Loucy (cell line): Measurements from ENCODE around the gene STH.

Experiments
- H2AFZ ChIP-seq: fragments of 200-600 bp; sonication (generic); 2 replicates; pipeline ENCODE4 v1.6.0; 2016; ENCODE audit warnings: antibody characterized with exemption, mild to moderate bottlenecking, low read length, moderate library complexity
- H3F3A ChIP-seq: fragments of 200-600 bp; 2 replicates; pipeline ENCODE4 v1.6.0; 2016; ENCODE audit warnings: antibody characterized with exemption, low read depth, mild to moderate bottlenecking
- H3K27me3 ChIP-seq: fragments of 200-600 bp; sonication (generic); 2 replicates; pipeline ENCODE4 v1.6.1; 2014; ENCODE audit warnings: low read length, mild to moderate bottlenecking; ENCODE audit not compliant: insufficient read depth, poor library complexity, severe bottlenecking
- H3K36me3 ChIP-seq: fragments of 200-600 bp; sonication (generic); 2 replicates; pipeline ENCODE4 v1.6.1; 2016; ENCODE audit warnings: low read length; ENCODE audit not compliant: insufficient read depth
- H3K4me1 ChIP-seq: fragments of 200-600 bp; sonication (generic); 2 replicates; pipeline ENCODE4 v1.5.1; 2014; ENCODE audit warnings: low read length, mild to moderate bottlenecking; ENCODE audit not compliant: insufficient read depth, poor library complexity, severe bottlenecking
- H3K4me2 ChIP-seq: fragments of 200-600 bp; sonication (generic); 2 replicates; pipeline ENCODE4 v1.6.0; 2014; ENCODE audit warnings: antibody characterized with exemption, low read length, low read depth, mild to moderate bottlenecking; ENCODE audit not compliant: poor library complexity, severe bottlenecking
- H3K4me3 ChIP-seq: fragments of 200-600 bp; sonication (generic); 2 replicates; pipeline ENCODE4 v1.5.1; 2014; ENCODE audit warnings: low read length, mild to moderate bottlenecking, mixed read lengths; ENCODE audit not compliant: poor library complexity, severe bottlenecking
- H3K79me2 ChIP-seq: fragments of 200-600 bp; sonication (generic); 2 replicates; pipeline ENCODE4 v1.6.1; 2014; ENCODE audit warnings: low read length; ENCODE audit not compliant: insufficient read depth
- H3K9ac ChIP-seq: fragments of 200-600 bp; sonication (generic); 2 replicates; pipeline ENCODE4 v1.6.0; 2014; ENCODE audit warnings: mild to moderate bottlenecking, low read depth, low read length, moderate library complexity; ENCODE audit not compliant: poor library complexity, severe bottlenecking
- H3K9me2 ChIP-seq: fragments of 200-600 bp; sonication (generic); replicated peaks from 2 replicates; pipeline ENCODE4 v1.6.1; 2016; ENCODE audit warnings: low read depth, low read length, mixed read lengths
- H3K9me3 ChIP-seq: fragments of 200-600 bp; sonication (generic); 2 replicates; pipeline ENCODE4 v1.6.1; 2014; ENCODE audit warnings: mild to moderate bottlenecking, antibody characterized with exemption, low read length, low read depth; ENCODE audit not compliant: insufficient read depth
- H4K20me1 ChIP-seq: fragments of 200-600 bp; sonication (generic); 2 replicates; pipeline ENCODE4 v1.6.0; 2014; ENCODE audit warnings: antibody characterized with exemption, low read length, mild to moderate bottlenecking; ENCODE audit not compliant: insufficient read depth, poor library complexity, severe bottlenecking
- EZH2phosphoT487 ChIP-seq: fragments of 200-600 bp; IDR thresholded peaks from 2 replicates; pipeline ENCODE4 v1.6.1; 2018; ENCODE audit warnings: antibody characterized with exemption, mild to moderate bottlenecking, moderate library complexity, borderline replicate concordance
- TF ChIP-seq, protein P1 (sequence below): fragments of 200-600 bp; sonication (generic); conservative IDR thresholded peaks from 2 replicates; pipeline ENCODE4 v1.5.1; 2014; ENCODE audit warnings: mild to moderate bottlenecking, antibody characterized with exemption, low read length

Gene STH

DNA sequence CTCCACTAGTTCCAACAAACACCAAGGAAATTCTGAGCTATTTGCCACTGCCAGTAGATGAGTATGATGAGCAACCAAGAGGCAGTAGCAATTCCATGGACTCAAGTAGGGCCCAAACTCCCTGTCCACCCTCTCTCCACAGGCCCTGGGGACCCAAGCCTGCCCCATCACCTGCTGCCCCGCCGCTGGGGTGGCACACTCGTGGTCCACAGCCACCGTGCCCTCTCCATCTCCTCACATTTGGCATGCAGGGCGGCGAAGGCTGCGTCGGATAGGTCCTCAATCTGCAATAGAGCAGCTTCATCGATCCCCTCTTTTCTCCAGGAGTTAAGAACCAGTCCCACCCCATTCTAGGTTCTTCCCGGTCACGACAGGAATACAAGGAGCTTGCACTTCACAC is 33.9 kb downstream of the STH start:
- no peaks in the 10 kb centered on the region for H3K4me1 ChIP-seq
- no peaks in the 10 kb centered on the region for H3F3A ChIP-seq
- TF ChIP-seq, protein P1, sequence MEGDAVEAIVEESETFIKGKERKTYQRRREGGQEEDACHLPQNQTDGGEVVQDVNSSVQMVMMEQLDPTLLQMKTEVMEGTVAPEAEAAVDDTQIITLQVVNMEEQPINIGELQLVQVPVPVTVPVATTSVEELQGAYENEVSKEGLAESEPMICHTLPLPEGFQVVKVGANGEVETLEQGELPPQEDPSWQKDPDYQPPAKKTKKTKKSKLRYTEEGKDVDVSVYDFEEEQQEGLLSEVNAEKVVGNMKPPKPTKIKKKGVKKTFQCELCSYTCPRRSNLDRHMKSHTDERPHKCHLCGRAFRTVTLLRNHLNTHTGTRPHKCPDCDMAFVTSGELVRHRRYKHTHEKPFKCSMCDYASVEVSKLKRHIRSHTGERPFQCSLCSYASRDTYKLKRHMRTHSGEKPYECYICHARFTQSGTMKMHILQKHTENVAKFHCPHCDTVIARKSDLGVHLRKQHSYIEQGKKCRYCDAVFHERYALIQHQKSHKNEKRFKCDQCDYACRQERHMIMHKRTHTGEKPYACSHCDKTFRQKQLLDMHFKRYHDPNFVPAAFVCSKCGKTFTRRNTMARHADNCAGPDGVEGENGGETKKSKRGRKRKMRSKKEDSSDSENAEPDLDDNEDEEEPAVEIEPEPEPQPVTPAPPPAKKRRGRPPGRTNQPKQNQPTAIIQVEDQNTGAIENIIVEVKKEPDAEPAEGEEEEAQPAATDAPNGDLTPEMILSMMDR = no peak
- no peak for TF ChIP-seq EZH2phosphoT487
- H2AFZ ChIP-seq = no peak overlapping the region
- H3K36me3 ChIP-seq = peaks cover 92% of the 10 kb centered on the region; the same call in 1 of the 2 replicates
- H3K79me2 ChIP-seq = no peaks in the 10 kb centered on the region
- H3K9me2 ChIP-seq = no peaks in the 10 kb centered on the region
- H3K27me3 ChIP-seq = no peaks in the 10 kb centered on the region
- H3K4me3 ChIP-seq = no peak overlapping the region
- H3K4me2 ChIP-seq = no peak overlapping the region
- no peak overlapping the region for H3K9ac ChIP-seq
- no peaks in the 10 kb centered on the region for H4K20me1 ChIP-seq
- H3K9me3 ChIP-seq = no peaks in the 10 kb centered on the region

DNA sequence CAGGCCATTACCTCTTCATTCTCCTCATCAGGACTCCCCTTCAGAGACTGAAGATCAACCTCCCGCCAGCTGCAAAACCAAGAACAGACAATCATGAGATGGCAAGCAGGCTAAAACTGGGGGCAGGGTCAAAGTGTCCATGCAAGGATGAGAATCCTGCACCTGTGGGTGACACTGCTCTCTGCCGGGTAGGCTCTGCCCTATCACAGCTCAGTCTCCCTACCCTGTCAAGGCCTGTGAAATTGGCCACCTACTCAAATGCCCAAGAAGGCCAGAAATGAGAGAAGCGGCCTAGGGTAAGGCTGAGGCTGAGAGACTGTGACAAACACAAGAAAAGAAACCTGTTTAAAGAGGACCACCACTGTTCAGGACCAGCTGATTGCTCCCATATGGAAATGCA is 34.3 kb downstream of the STH start:
- Histone ChIP-seq H3K79me2 (no peaks in the 10 kb centered on the region), H3K36me3 (peaks cover 92% of the 10 kb centered on the region; the same call in 1 of the 2 replicates), H3K9me3 (no peaks in the 10 kb centered on the region), H3K9me2 (no peaks in the 10 kb centered on the region), H2AFZ (no peak overlapping the region), H3K27me3 (no peaks in the 10 kb centered on the region), H3K4me1 (no peaks in the 10 kb centered on the region), H3K4me3 (no peak overlapping the region), H3F3A (no peaks in the 10 kb centered on the region), H3K9ac (no peak overlapping the region), H4K20me1 (no peaks in the 10 kb centered on the region), H3K4me2 (no peak overlapping the region)
- no peak for TF ChIP-seq EZH2phosphoT487
- TF ChIP-seq, protein P1 = no peak

DNA sequence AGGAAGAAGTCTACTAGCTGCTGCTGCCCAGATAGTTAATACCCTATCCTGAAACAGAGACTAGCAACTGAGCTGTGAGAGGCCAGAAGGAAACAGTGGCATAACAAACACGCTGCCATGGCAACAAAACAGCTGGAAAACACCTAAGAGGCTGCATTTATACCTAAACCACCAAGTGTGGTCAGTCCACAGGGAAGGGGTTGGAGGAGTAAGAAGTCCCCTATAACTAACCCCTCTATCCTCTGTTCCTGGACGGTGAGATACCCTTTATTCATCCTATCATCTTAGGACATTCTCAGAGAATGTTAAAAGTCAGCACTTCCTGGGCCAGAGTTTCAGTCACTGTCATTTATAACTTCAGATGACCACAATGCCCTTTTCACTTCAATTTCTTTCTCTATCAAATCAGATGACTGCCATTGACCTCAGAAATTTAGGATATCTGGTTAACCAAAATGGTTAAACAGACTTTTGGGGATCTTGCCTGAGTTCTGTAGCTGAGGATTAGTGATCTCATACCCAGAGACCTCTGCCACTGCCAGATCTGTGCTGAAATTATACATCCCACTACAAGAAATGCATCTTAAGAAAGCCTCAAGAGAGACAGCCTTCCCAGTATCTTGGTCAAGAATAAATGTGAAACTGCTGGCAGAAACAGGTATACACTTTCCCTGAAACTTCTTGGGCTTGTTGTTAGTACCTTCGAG is 36.2 kb downstream of the STH start:
- Histone ChIP-seq H3K9ac (no peak overlapping the region), H3K9me3 (no peaks in the 10 kb centered on the region), H3K79me2 (no peaks in the 10 kb centered on the region), H4K20me1 (no peaks in the 10 kb centered on the region), H3K4me1 (no peaks in the 10 kb centered on the region), H3K27me3 (no peaks in the 10 kb centered on the region), H3K36me3 (peaks cover 100% of the 10 kb centered on the region; the same call in 1 of the 2 replicates), H3F3A (no peaks in the 10 kb centered on the region), H3K4me2 (no peak overlapping the region), H3K9me2 (no peaks in the 10 kb centered on the region), H3K4me3 (no peak overlapping the region), H2AFZ (no peak overlapping the region)
- TF ChIP-seq EZH2phosphoT487 = no peak
- TF ChIP-seq, protein P1 = no peak
